Tibial nerve (tissue), 4 donors: ENCODE results near the gene UBL5. TPM values are rescaled to one million over a fixed set of nuclear protein-coding genes. Genes with fewer than 3 reads are reported as not detected.

ENCODE experiments used
- DNase-seq, 2 donors: peaks; one replicate each; pipeline ENCODE4 v3.0.0-alpha.2; 2019; ENCODE audit warnings: low spot score in 2 of 2
- H3K27ac ChIP-seq, 4 donors: fragments of 200-600 bp; sonication (generic) in 3 of 4; one replicate each; pipeline ENCODE4 v1.5.1; 2017 to 2019; ENCODE audit warnings: mild to moderate bottlenecking in 1 of 4
- H3K27me3 ChIP-seq, 2 donors: fragments of 200-600 bp; sonication (generic) in 1 of 2; one replicate each; pipeline versions ENCODE4 v1.5.1 to v1.6.0; 2017 to 2019
- H3K36me3 ChIP-seq, 3 donors: fragments of 200-600 bp; sonication (generic); one replicate each; pipeline ENCODE4 v1.5.1; 2018 to 2019
- H3K4me1 ChIP-seq, 4 donors: fragments of 200-600 bp; sonication (generic) in 3 of 4; one replicate each; pipeline ENCODE4 v1.5.1; 2017 to 2019
- H3K4me3 ChIP-seq, 4 donors: fragments of 200-600 bp; sonication (generic) in 3 of 4; one replicate each; pipeline ENCODE4 v1.5.1; 2017 to 2019; ENCODE audit warnings: mild to moderate bottlenecking in 1 of 4, moderate library complexity in 1 of 4
- H3K9me3 ChIP-seq, 4 donors: fragments of 200-600 bp; sonication (generic) in 3 of 4; one replicate each; pipeline ENCODE4 v1.5.1; 2017 to 2019
- EP300 ChIP-seq, 2 donors: sonication (generic); formaldehyde crosslinking; IDR thresholded peaks; one replicate each; pipeline ENCODE4 v1.6.1; 2017; ENCODE audit warnings: antibody characterized with exemption in 2 of 2, mild to moderate bottlenecking in 1 of 2
- POLR2A ChIP-seq, 2 donors: fragments of 450-650 bp; IDR thresholded peaks; one replicate each; pipeline ENCODE4 v1.6.1; 2017; ENCODE audit warnings: antibody characterized with exemption in 2 of 2, mild to moderate bottlenecking in 2 of 2, moderate library complexity in 2 of 2
- WGBS, 2 donors: methylation state at CpG; one replicate each; pipeline ENCODE4 v1.1.5; 2018; 5-methylcytosine and 5-hydroxymethylcytosine counted together
- total RNA-seq, 4 donors: library from RNA; depleted of rRNA; stranded (reverse); fragments of >200 nt; gene quantifications; one replicate each; pipeline ENCODE4 v1.1.0, GENCODE V29; 2016
- TF ChIP-seq, protein P1 (sequence below), 5 experiments: fragments of 200-600 bp in 3 of 5; fragments of 450-650 bp in 2 of 5; sonication (generic) in 3 of 5; IDR thresholded peaks; one replicate each; pipeline ENCODE4 v1.5.1; 2016 to 2019; ENCODE audit warnings: antibody characterized with exemption in 5 of 5, mild to moderate bottlenecking in 3 of 5, moderate library complexity in 2 of 5

UBL5 gene
- total RNA-seq, 4 donors from 2014 or later, result 349 to 599 (median 515) TPM

DNA sequence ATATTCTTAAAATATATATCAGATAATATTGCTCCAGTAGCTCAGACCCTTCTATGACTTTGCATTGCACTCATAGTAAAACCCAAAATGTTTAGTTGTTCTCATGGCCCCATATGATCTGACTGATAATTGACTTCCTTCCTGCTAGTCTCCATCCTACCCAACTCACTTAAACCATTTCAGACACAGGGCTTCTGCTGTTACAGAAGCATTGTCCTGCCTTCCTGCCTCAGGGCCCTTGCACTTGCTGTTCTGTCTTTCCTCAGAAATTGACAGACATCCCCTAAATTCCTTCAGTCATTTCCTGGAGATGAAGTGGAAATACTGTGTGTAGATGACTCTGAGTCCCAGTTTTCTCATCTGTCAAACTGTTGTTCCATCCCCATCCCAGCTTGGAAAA is 28.6 kb upstream of the UBL5 start:
- no peaks in the 10 kb centered on the region for H3K9me3 ChIP-seq
- TF ChIP-seq EP300 (IDR thresholded peaks at IDR 0.05), result no peak
- no peak for TF ChIP-seq POLR2A (IDR thresholded peaks at IDR 0.05)
- TF ChIP-seq, protein P1, sequence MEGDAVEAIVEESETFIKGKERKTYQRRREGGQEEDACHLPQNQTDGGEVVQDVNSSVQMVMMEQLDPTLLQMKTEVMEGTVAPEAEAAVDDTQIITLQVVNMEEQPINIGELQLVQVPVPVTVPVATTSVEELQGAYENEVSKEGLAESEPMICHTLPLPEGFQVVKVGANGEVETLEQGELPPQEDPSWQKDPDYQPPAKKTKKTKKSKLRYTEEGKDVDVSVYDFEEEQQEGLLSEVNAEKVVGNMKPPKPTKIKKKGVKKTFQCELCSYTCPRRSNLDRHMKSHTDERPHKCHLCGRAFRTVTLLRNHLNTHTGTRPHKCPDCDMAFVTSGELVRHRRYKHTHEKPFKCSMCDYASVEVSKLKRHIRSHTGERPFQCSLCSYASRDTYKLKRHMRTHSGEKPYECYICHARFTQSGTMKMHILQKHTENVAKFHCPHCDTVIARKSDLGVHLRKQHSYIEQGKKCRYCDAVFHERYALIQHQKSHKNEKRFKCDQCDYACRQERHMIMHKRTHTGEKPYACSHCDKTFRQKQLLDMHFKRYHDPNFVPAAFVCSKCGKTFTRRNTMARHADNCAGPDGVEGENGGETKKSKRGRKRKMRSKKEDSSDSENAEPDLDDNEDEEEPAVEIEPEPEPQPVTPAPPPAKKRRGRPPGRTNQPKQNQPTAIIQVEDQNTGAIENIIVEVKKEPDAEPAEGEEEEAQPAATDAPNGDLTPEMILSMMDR (IDR thresholded peaks at IDR 0.05), result no peak
- H3K4me3 ChIP-seq, result no peak overlapping the region
- no peak for DNase-seq
- peaks cover 0 to 8% (median 0%) of the 10 kb centered on the region in 4 donors for H3K4me1 ChIP-seq
- H3K36me3 ChIP-seq, result no peaks in the 10 kb centered on the region
- H3K27me3 ChIP-seq, result no peaks in the 10 kb centered on the region
- H3K27ac ChIP-seq, result no peak overlapping the region

DNA sequence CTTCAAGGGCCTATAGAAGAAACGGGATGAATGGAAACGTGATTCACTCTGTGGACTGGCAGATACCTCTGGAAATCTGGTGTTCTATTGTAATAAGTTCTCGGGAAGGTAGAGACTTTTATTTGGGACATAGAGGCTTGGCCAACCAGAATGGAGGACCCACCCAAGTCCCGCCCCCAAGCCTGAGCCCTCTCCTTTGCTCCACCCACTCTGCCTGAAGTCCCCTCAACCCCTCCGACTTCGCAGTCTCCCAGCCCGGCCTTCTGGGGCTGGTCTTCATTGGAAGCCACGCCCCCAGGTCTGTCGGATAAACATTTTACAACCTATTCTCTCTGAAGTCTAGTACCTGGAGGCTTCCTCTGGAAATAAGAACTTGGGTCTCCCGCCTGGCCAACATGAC is 25.7 kb upstream of the UBL5 start:
- Histone ChIP-seq H3K27ac (no peak overlapping the region), H3K27me3 (no peaks in the 10 kb centered on the region), H3K4me1 (no peaks in the 10 kb centered on the region), H3K9me3 (no peaks in the 10 kb centered on the region), H3K4me3 (no peak overlapping the region), H3K36me3 (peaks cover 0 to 16% (median 0%) of the 10 kb centered on the region in 3 donors)
- no peak for DNase-seq
- 88 to 91% methylated on average over 10 of the region's 10 CpGs for WGBS, 2 donors
- TF ChIP-seq POLR2A (IDR thresholded peaks at IDR 0.05) (no peak), EP300 (IDR thresholded peaks at IDR 0.05) (no peak)
- TF ChIP-seq, protein P1 (IDR thresholded peaks at IDR 0.05), result no peak

DNA sequence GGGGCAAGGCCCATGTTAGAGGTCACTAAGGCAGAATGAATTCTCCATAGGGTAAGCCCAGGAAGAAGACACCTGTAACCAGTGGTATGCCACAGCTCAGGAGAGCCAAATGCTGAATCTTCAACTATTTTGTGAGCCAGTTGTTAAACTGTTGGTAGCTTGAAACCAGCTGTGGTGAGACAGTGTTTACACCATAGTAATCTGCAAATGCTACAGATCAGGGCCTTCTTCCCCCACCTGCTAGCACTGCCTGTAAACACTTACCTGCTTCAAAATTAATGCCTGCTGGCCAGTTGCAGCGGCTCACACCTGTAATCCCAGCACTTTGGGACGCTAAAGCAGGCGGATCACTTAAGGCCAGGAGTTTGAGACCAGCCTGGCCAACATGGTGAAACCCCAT is 20.9 kb upstream of the UBL5 start:
- no peak overlapping the region for H3K27ac ChIP-seq
- H3K4me3 ChIP-seq, result no peak overlapping the region
- no peak for TF ChIP-seq EP300 (IDR thresholded peaks at IDR 0.05)
- no peak for TF ChIP-seq POLR2A (IDR thresholded peaks at IDR 0.05)
- TF ChIP-seq, protein P1 (IDR thresholded peaks at IDR 0.05), result no peak
- H3K36me3 ChIP-seq, result peaks cover 0 to 64% (median 14%) of the 10 kb centered on the region in 3 donors
- no peaks in the 10 kb centered on the region for H3K4me1 ChIP-seq
- H3K27me3 ChIP-seq, result no peaks in the 10 kb centered on the region
- 90 to 100% methylated on average over 3 of the region's 3 CpGs for WGBS, 2 donors
- no peak for DNase-seq
- no peaks in the 10 kb centered on the region for H3K9me3 ChIP-seq

DNA sequence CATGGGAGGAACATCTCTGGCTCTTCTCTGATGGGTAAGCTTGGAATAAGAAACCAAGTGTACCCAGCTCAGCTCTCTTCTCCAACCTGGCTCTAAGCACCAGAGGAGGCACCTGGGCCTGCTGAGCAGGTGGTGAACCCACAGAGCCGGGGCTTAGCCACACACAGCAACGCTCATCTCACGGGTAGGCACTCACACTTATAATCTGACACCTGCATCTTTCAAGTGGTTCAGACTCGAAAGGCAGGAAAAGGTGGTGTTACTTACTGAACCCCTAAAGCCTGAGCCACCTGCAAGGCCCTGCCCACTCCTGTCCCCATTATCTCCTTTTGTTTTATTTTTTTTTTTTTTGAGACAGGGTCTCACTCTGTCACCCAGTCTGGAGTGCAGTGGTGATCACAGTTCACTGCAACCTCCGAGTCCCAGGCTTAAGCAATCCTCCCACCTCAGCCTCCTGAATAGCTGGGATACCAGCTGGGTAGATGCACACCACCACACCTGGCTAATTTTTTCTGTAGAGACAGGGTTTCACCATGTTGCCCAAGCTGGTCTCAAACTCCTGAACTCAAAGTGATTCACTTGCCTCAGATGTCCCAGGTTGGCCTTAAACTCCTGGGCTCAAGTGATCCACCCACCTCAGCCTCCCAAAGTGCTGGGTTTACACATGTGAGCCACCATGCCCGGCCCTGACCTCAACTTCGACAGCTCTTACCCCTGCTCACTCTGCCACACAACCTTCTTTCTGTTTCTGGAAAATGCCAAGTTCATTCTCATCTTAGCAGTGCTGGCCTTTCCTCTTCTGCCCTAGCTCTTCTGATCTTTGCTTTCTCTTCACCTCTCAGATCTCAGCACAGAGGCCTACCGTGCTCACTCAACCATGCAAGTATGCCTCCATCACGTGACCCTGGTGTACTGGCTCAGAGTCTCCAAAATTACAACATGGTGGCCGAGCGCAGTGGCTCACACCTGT is 18.6 kb upstream of the UBL5 start:
- no peak overlapping the region for H3K4me3 ChIP-seq

DNA sequence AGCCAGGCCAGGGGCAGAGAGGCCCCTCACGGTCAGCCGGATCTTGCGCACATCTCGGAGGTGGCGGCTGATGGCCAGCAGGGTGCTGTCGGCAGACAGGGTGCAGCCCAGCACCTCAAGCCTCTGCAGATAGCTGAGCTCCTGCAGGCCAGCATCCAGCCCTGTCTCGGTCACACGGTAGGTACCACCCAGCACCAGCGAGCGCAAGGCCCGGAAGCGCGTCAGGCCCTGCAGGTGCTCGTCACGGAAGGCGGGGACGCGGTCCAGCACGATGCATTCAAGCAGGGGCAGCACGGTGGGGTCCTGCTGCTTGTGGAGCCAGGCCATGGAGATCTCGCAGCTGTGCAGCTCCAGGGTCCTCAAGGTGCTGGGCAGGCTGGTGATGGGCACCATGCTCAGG is 16.6 kb upstream of the UBL5 start:
- peaks cover 0 to 89% (median 14%) of the 10 kb centered on the region in 3 donors for H3K36me3 ChIP-seq
- no peak for TF ChIP-seq POLR2A (IDR thresholded peaks at IDR 0.05)
- no peak for TF ChIP-seq EP300 (IDR thresholded peaks at IDR 0.05)
- TF ChIP-seq, protein P1 (IDR thresholded peaks at IDR 0.05), result no peak
- peaks cover 0 to under 1% (median 0%) of the 10 kb centered on the region in 4 donors for H3K4me1 ChIP-seq
- DNase-seq, result no peak
- H3K27me3 ChIP-seq, result no peaks in the 10 kb centered on the region
- no peaks in the 10 kb centered on the region for H3K9me3 ChIP-seq
- H3K4me3 ChIP-seq, result no peak overlapping the region
- H3K27ac ChIP-seq, result no peak overlapping the region
- WGBS, 2 donors, result 97 to 98% methylated on average over 16 to 21 of the region's 21 CpGs

More for the DNA sequence above, 18.6 kb upstream of the UBL5 start:
- H3K27me3 ChIP-seq, result no peaks in the 10 kb centered on the region
- TF ChIP-seq POLR2A (IDR thresholded peaks at IDR 0.05), result no peak
- TF ChIP-seq EP300 (IDR thresholded peaks at IDR 0.05), result no peak
- H3K4me1 ChIP-seq, result no peaks in the 10 kb centered on the region
- H3K27ac ChIP-seq, result no peak overlapping the region
- no peak for DNase-seq
- WGBS, 2 donors, result 90 to 93% methylated on average over 11 of the region's 11 CpGs
- H3K36me3 ChIP-seq, result peaks cover 0 to 80% (median 14%) of the 10 kb centered on the region in 3 donors
- H3K9me3 ChIP-seq, result no peaks in the 10 kb centered on the region
